ENCODE data around the gene POU5F2. TPM values are rescaled to one million over a fixed set of nuclear protein-coding genes. Genes with fewer than 3 reads are reported as not detected.

The POU5F2 gene
- total and polyA plus RNA-seq, 10 donors, result under 0.01 to 11.7 (median 4.2) TPM

- Histone ChIP-seq H3K4me3 (no peak overlapping the region), H3K36me3 (peaks cover 0 to 16% (median 4%) of the 10 kb centered on the region in 6 donors), H3K27ac (no peak overlapping the region), H3K4me1 (no peaks in the 10 kb centered on the region), H3K9me3 (no peaks in the 10 kb centered on the region), H3K27me3 (replicated peaks in 1 of 7) (no peaks in the 10 kb centered on the region)
- WGBS, 5 donors, result 75 to 85% (median 82%) methylated on average over 1 of the region's 1 CpG
- intact Hi-C loops (cut with DNase I; ENCODE audit: low total_unique reads), result no loop called here
- no peak for DNase-seq
- TF ChIP-seq POLR2AphosphoS5 (IDR thresholded peaks at IDR 0.05), result no peak
- no peak for TF ChIP-seq CTCF (IDR thresholded peaks at IDR 0.05 in 8 of 11, conservative IDR thresholded peaks at IDR 0.05 in 3 of 11)
- TF ChIP-seq POLR2A (IDR thresholded peaks at IDR 0.05), result no peak
Observed at GRCh38 chr5:93787598-93787997, 46.2 kb upstream of the POU5F2 start.

GRCh38 chr5:93785475-93785874 is 44.1 kb upstream of the POU5F2 start:
- no peaks in the 10 kb centered on the region for H3K9me3 ChIP-seq
- no peak for DNase-seq
- no peaks in the 10 kb centered on the region for H3K27me3 ChIP-seq (replicated peaks in 1 of 7)
- WGBS, 5 donors, result 97 to 100% (median 98%) methylated on average over 2 of the region's 2 CpGs
- no peaks in the 10 kb centered on the region for H3K4me1 ChIP-seq
- intact Hi-C loops (cut with DNase I; ENCODE audit: low total_unique reads), result no loop called here
- TF ChIP-seq POLR2AphosphoS5 (IDR thresholded peaks at IDR 0.05) (no peak), POLR2A (IDR thresholded peaks at IDR 0.05) (no peak), CTCF (IDR thresholded peaks at IDR 0.05 in 8 of 11, conservative IDR thresholded peaks at IDR 0.05 in 3 of 11) (no peak)
- H3K36me3 ChIP-seq, result peaks cover 0 to 30% (median 4%) of the 10 kb centered on the region in 6 donors
- H3K4me3 ChIP-seq, result no peak overlapping the region
- H3K27ac ChIP-seq, result no peak overlapping the region

- no peak for TF ChIP-seq CTCF (IDR thresholded peaks at IDR 0.05 in 8 of 11, conservative IDR thresholded peaks at IDR 0.05 in 3 of 11)
- TF ChIP-seq POLR2AphosphoS5 (IDR thresholded peaks at IDR 0.05), result no peak
- no peak for TF ChIP-seq POLR2A (IDR thresholded peaks at IDR 0.05)
- no peaks in the 10 kb centered on the region for H3K9me3 ChIP-seq
Observed at GRCh38 chr5:93782978-93783377, 41.6 kb upstream of the POU5F2 start.

GRCh38 chr5:93777620-93778019 is 36.2 kb upstream of the POU5F2 start:
- Histone ChIP-seq H3K36me3 (peaks cover 0 to 65% (median 16%) of the 10 kb centered on the region in 6 donors), H3K4me1 (no peaks in the 10 kb centered on the region), H3K27ac (no peak overlapping the region), H3K4me3 (no peak overlapping the region), H3K9me3 (peaks cover 0 to 6% (median 1%) of the 10 kb centered on the region in 8 donors), H3K27me3 (replicated peaks in 1 of 7) (no peaks in the 10 kb centered on the region)
- TF ChIP-seq POLR2AphosphoS5 (IDR thresholded peaks at IDR 0.05) (no peak), POLR2A (IDR thresholded peaks at IDR 0.05) (no peak), CTCF (IDR thresholded peaks at IDR 0.05 in 8 of 11, conservative IDR thresholded peaks at IDR 0.05 in 3 of 11) (no peak)
- DNase-seq, result no peak
- intact Hi-C loops (cut with DNase I; ENCODE audit: low total_unique reads), result no loop called here
- 85 to 93% (median 89%) methylated on average over 3 of the region's 3 CpGs for WGBS, 5 donors

More at GRCh38 chr5:93782978-93783377, 41.6 kb upstream of the POU5F2 start:
- H3K4me1 ChIP-seq, result no peaks in the 10 kb centered on the region
- 95 to 100% (median 98%) methylated on average over 1 of the region's 1 CpG for WGBS, 5 donors
- intact Hi-C loops (cut with DNase I; ENCODE audit: low total_unique reads), result no loop called here
- no peak overlapping the region for H3K4me3 ChIP-seq
- no peaks in the 10 kb centered on the region for H3K27me3 ChIP-seq (replicated peaks in 1 of 7)
- peaks cover 0 to 39% (median 4%) of the 10 kb centered on the region in 6 donors for H3K36me3 ChIP-seq
- no peak for DNase-seq
- no peak overlapping the region for H3K27ac ChIP-seq

All from spleen (tissue), 11 donors.